Large intestine (tissue), 3 donors: Measurements from ENCODE around the gene PLPP7. TPM values are rescaled to one million over a fixed set of nuclear protein-coding genes. Genes with fewer than 3 reads are reported as not detected.

Experiments used
- DNase-seq, 2 donors: peaks; one replicate each; pipeline versions ENCODE4 v3.0.0 to v3.0.0-alpha.2; 2013
- H3K27ac ChIP-seq: one replicate; pipeline ENCODE4 v1.5.1; 2013; ENCODE audit warnings: low read length
- H3K27me3 ChIP-seq: 2 replicates; pipeline ENCODE4 v1.6.1; 2013; ENCODE audit warnings: low read length; ENCODE audit not compliant: control insufficient read depth, insufficient read depth
- H3K36me3 ChIP-seq: 2 replicates; pipeline ENCODE4 v1.6.1; 2013; ENCODE audit warnings: low read length; ENCODE audit not compliant: control insufficient read depth, insufficient read depth
- H3K4me1 ChIP-seq: one replicate; pipeline ENCODE4 v1.6.1; 2013; ENCODE audit warnings: low read length; ENCODE audit not compliant: control insufficient read depth, insufficient read depth
- H3K4me3 ChIP-seq: one replicate; pipeline ENCODE4 v1.5.1; 2013; ENCODE audit warnings: low read length
- H3K9me3 ChIP-seq: one replicate; pipeline ENCODE4 v1.6.1; 2013; ENCODE audit warnings: mild to moderate bottlenecking, low read depth, low read length, moderate library complexity; ENCODE audit not compliant: control insufficient read depth
- WGBS: methylation state at CpG from one replicate; pipeline ENCODE4 v1.1.5; 2013; ENCODE audit warnings: low lambda C conversion rate; ENCODE audit not compliant: insufficient coverage; 5-methylcytosine and 5-hydroxymethylcytosine counted together
- polyA plus RNA-seq: library from polyadenylated mRNA; unstranded; fragments of 120-200 nt; gene quantifications from one replicate; pipeline ENCODE4 v1.2.1, GENCODE V29; 2013

PLPP7 gene
- polyA plus RNA-seq, 1 donor, result 1.1 TPM

DNA sequence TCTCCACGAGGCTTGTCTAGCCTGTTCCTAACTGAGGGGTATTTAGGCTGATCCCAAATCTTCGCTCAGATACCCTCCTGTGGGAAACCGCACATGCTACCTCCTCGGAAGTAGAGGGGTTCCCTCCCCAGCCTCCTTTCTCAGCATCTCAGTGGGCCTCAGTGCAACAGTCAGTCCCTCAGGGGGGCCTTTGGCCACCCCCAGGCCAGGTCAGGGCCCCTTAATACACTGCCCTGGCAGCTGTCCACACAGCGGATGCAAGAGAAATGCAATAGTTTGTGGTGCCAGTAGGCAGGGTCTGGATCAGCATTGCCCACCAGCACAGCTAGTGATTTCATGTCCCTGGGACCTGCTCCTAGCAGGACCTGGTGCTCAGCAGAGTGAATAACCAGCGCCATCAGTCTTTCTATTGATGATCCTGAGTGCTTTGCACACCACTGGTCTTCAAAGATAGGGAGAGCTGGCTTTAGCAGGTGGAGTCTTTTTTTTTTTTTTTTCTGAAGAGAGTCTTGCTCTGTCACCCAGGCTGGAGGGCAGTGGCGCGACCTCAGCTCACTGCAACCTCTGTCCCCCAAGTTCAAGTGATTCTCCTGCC lies 7.5 kb downstream of the PLPP7 start:
- DNase-seq, result no peak
- H3K27ac ChIP-seq, result no peak overlapping the region
- no peaks in the 10 kb centered on the region for H3K27me3 ChIP-seq
- no peaks in the 10 kb centered on the region for H3K36me3 ChIP-seq
- H3K4me1 ChIP-seq, result no peaks in the 10 kb centered on the region
- no CpG with 5 or more reads among the region's 8 CpGs for WGBS
- no peaks in the 10 kb centered on the region for H3K9me3 ChIP-seq
- no peak overlapping the region for H3K4me3 ChIP-seq

DNA sequence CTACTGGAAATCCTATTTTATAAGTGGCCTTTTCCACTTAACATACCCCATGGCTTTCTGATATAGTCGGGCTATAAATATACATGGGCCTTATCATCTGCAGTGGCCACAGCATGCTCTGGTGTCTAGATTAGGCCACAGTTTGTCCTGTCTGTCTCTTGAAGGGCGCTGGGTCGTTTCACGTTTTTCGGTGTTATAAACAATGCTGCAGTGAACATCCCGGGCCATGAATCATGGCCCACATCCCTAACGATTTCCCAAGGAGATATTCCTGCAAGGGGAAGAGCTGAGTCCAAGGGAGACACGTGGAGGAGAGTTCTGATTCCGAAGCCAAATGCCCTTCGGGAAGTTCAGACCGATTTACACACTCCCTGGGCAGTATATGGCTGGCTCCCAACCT lies 8.4 kb downstream of the PLPP7 start:
- WGBS, result no CpG with 5 or more reads among the region's 11 CpGs
- no peaks in the 10 kb centered on the region for H3K4me1 ChIP-seq
- H3K27ac ChIP-seq, result no peak overlapping the region
- H3K9me3 ChIP-seq, result no peaks in the 10 kb centered on the region
- no peaks in the 10 kb centered on the region for H3K27me3 ChIP-seq
- DNase-seq, result no peak
- H3K4me3 ChIP-seq, result no peak overlapping the region
- no peaks in the 10 kb centered on the region for H3K36me3 ChIP-seq

DNA sequence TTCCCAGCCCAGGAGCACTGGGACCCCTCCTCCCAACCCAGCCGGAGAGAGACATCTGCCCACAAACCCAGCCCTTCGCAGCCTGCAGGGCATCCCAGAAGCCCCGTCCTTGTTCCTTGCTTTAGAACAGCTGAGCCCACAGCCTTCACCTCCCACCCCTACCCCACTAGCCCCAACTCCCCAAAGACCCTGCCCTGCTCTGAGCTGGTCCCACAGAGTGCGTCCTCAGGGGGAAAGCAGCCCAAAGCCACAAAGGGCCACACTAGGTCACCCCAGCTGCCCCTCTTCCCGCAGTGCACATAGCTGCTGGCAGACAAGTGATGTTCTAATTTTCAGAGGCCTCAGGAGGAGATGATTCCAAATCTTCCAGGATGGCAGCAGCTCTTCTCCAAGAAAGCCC lies 8.8 kb downstream of the PLPP7 start:
- no peak for DNase-seq
- Histone ChIP-seq H3K27ac (no peak overlapping the region), H3K27me3 (no peaks in the 10 kb centered on the region), H3K4me1 (no peaks in the 10 kb centered on the region), H3K9me3 (no peaks in the 10 kb centered on the region), H3K36me3 (no peaks in the 10 kb centered on the region), H3K4me3 (no peak overlapping the region)
- no CpG with 5 or more reads among the region's 5 CpGs for WGBS

DNA sequence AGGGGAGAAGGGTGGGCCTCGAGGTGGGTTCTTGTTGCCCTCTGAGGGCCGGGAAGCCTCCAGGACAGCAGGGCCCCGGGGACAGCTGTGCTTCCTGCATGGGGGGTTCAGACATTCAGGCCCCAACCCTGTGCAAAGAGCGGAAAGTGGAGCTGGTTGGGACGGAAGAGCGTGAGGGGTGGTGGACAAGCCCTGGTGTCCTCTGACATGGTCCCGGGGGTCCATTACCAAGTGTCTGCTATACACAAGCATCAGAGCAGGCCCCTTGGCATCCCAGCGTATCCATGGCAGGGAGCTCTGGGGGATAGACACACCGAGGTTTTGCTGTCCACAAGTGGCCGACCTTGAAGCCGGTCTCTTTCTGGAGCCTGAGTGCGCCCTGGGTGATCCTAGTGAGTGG lies 9.3 kb downstream of the PLPP7 start:
- no CpG with 5 or more reads among the region's 12 CpGs for WGBS
- no peaks in the 10 kb centered on the region for H3K27me3 ChIP-seq
- no peak for DNase-seq
- no peak overlapping the region for H3K27ac ChIP-seq
- no peaks in the 10 kb centered on the region for H3K36me3 ChIP-seq
- H3K4me1 ChIP-seq, result no peaks in the 10 kb centered on the region
- H3K9me3 ChIP-seq, result no peaks in the 10 kb centered on the region
- no peak overlapping the region for H3K4me3 ChIP-seq

DNA sequence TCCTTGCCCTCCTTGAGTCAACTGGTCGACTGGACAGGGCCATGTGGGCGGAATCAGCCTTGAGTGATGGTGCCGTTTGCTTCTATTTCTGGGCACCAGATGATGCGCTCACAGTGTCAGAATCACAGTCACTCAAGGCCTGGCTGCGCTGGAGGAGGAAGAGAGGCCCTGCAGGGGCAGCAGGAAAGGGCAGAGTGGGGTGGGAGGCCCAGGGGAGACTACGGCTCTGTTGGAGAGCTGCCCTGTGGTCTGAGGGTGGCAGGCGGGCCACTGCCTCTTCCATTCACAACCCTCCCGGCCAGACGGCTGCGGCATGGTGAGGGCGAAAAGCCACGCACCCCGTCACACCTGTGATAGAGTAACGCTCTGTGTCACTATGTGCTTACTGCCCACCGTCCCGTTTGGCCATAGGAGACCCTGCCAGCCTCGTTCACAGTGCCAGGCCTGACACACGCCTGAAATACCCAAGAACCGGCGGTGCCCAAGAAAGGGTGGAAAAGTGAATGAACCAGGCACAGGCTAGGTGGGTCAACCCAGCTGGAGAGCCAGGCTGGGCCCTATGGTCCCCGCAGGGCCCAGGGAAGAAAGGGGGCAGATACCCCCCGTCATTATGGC lies 9.9 kb downstream of the PLPP7 start:
- DNase-seq, result no peak
- Histone ChIP-seq H3K4me3 (no peak overlapping the region), H3K27ac (no peak overlapping the region), H3K36me3 (no peaks in the 10 kb centered on the region), H3K4me1 (no peaks in the 10 kb centered on the region), H3K9me3 (no peaks in the 10 kb centered on the region), H3K27me3 (no peaks in the 10 kb centered on the region)
- no CpG with 5 or more reads among the region's 22 CpGs for WGBS

DNA sequence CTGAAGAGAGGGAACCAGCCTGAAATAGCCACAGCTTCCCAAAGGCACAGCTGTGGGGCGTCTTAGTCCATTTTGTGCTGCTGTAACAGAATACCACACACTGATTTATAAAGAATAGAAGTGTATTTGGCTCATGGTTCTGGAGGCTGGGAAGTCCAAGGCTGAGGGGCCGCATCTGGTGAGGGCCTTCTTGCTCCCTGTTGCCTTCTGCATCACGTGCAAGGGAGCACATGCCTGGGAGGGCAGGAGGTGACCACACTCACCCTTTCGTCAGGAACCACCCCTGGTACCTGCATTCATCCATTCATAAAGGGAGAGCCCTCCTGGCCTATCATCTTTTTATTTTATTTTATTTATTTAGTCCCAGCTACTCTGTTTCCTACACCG lies 10.4 kb downstream of the PLPP7 start:
- Histone ChIP-seq H3K9me3 (no peaks in the 10 kb centered on the region), H3K36me3 (no peaks in the 10 kb centered on the region), H3K4me1 (no peaks in the 10 kb centered on the region), H3K4me3 (no peak overlapping the region), H3K27me3 (no peaks in the 10 kb centered on the region), H3K27ac (no peak overlapping the region)
- WGBS, result no CpG with 5 or more reads among the region's 5 CpGs
- DNase-seq, result no peak

DNA sequence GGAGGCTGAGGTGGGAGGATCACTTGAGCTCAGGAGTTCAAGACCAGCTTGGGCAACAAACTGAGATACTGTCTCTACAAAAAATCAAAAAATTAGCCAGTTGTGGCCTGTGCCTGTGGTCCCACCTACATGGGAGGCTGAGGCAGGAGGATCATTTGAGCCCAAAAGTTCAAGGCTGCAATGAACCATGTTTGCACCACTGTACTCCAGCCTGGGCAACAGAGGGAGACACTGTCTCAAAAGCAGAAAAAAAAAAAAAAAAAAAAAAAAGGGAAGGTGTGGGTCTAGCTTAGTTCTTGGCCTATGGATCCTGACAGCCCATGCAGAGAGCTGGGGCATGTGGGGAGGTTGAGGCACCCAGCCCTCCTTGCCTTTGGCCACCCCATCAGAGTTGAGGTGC lies 10.9 kb downstream of the PLPP7 start:
- Histone ChIP-seq H3K9me3 (no peaks in the 10 kb centered on the region), H3K27me3 (no peaks in the 10 kb centered on the region), H3K4me1 (no peaks in the 10 kb centered on the region), H3K4me3 (no peak overlapping the region), H3K36me3 (no peaks in the 10 kb centered on the region), H3K27ac (no peak overlapping the region)
- DNase-seq, result no peak

DNA sequence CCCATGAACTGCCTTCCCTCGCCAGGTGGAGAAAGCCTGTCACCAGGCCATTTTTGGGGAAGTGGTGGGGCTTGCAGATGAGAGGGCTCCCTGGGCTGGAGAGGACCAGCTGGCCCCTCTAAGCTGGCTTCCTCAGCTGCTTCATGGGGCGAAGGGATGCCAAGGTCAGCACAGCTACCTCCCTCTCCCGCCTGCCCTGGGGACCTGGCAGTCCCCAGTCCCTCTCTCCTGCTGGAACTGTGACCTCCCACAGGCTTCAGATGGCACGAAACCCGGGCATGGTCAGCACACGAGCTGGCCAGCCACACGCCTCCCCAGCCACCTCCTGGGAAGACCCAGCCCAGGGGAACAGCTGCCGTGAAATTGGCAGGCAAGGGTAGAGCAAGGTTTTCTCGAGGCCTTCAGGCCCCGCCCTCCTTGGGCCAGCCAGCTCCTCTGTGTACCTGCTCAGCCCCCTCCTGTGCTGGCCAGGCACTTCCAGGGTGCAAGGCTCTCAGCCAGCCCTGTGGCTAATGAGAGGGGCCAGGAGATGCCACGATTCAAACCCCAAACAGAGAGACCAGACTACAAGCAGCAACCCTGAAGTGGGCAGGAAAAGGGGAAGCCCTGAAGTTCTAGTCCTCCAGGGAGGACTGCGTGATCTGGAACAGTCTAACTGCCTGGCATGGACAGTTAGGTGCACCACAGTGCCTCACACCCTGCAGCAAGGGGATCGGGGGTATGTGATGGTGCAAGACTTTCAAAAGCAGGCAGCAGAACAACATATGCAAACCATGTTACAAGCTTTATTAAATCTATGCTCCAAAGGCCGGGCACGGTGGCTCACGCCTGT lies 12.9 kb downstream of the PLPP7 start:
- Histone ChIP-seq H3K27me3 (no peaks in the 10 kb centered on the region), H3K9me3 (no peaks in the 10 kb centered on the region), H3K4me1 (no peaks in the 10 kb centered on the region), H3K4me3 (no peak overlapping the region), H3K36me3 (no peaks in the 10 kb centered on the region), H3K27ac (no peak overlapping the region)
- WGBS, result no CpG with 5 or more reads among the region's 16 CpGs
- DNase-seq, result no peak

DNA sequence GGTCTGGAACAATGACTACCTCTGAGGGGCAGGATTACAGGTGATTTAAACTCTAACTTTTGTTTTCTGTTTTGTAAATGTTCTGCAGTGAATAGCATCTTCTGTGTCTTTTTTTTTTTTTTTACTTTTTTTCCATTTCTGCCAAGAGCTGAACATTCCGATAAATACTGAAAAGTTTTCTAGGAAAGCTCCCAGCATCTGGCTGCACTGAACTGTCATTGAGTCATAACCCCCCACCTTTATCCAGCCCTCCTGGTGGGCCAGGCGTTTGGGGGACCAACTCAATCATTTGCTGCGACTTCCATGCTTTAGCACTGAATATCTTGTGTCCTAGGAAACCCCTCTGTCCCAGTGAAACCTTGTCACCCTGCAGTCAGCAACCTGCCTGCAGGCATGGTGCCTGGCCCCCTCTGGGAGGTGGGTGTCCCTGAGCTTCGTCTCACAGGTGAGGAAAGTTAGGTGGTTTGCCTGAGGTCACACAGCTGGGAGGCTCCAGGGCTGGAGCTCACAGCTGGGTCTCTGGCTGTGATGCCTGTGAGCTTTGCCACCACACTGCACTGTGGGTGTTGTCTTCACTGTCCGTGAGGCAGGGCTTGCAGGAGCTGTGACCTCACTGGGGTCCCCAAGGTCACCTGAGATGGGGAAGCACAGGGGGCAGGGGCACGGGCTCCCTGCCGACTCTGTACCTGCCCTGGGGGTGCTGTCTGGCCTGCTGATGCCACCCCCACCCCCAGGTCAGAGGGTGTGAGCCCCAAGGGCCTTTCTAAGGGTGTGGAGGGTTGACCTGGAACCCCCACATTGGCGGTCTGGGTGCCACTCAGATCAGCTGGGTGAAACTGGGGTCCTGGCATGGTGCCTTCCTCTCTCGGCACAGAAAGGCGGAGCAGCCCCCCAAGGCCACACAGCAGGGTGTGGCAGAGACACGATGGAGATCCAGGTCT lies 14.1 kb downstream of the PLPP7 start:
- Histone ChIP-seq H3K27ac (no peak overlapping the region), H3K4me3 (no peak overlapping the region), H3K36me3 (no peaks in the 10 kb centered on the region), H3K27me3 (no peaks in the 10 kb centered on the region), H3K4me1 (no peaks in the 10 kb centered on the region), H3K9me3 (peaks cover 4% of the 10 kb centered on the region)
- DNase-seq, result no peak
- 80% methylated on average over 1 of the region's 11 CpGs for WGBS

DNA sequence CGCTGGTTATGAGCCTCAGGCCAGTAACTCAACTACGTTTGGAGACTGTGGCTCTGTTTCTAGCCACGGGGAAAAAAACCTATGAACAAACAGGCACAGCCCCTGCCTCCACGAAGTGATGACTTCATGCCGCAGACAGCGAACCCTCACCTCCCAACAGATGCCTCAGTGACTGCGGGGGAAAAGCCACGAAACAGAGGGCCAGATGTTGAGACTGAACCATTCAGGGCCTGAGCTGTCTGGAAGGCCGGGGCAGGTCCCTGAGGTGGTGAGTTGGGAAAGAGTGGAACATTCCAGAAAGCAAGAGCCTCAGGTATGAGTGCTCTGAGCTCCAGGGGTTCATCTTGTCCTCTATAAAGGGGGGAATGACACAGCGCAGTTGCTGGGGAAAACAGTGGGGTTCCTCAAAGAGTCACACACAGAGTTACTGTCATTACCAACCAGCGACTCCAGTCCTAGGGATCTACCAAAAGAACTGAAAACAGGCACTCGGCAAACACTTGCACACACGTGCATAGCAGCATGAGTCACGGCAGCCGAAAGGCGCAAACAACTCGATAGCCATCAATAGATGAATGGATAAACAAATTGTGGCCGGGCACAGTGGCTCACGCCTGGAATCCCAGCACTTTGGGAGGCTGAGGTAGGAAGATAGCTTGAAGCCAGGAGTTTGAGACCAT lies 15.3 kb downstream of the PLPP7 start:
- Histone ChIP-seq H3K4me3 (no peak overlapping the region), H3K27me3 (no peaks in the 10 kb centered on the region), H3K9me3 (peaks cover 4% of the 10 kb centered on the region), H3K27ac (no peak overlapping the region), H3K4me1 (no peaks in the 10 kb centered on the region), H3K36me3 (no peaks in the 10 kb centered on the region)
- no CpG with 5 or more reads among the region's 19 CpGs for WGBS
- DNase-seq, result no peak
